Stimulated activated naive CD8-positive, alpha-beta T cell treated with anti-CD3 and anti-CD28 coated beads, Interleukin-15, Interleukin-2, amounts not matched to agents 100 U/mL and 50 U/mL, for 24 hours (primary cell): ENCODE data around the gene GMNC.
"Not testable (repeated sequence)": the region's sequence is repeated elsewhere in the genome, so short reads cannot be mapped to it uniquely, and the experiment has no call there.

ENCODE experiments used
- ATAC-seq: fragments of 150-1000 bp; cut with Tn5 transposase; one replicate; pipeline ENCODE4 v1.10.0; 2021
- DNase-seq: peaks from one replicate; pipeline ENCODE4 v3.0.0; 2021

Gene GMNC, protein sequence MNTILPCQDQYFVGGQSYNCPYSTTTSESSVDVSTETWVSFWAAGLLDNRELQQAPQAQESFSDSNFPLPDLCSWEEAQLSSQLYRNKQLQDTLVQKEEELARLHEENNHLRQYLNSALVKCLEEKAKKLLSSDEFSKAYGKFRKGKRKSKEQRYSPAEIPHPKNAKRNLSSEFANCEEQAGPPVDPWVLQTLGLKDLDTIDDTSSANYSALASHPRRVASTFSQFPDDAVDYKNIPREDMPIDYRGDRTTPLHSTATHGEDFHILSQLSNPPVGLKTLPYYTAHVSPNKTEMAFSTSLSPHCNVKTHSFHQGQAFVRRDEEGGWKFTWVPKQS

DNA sequence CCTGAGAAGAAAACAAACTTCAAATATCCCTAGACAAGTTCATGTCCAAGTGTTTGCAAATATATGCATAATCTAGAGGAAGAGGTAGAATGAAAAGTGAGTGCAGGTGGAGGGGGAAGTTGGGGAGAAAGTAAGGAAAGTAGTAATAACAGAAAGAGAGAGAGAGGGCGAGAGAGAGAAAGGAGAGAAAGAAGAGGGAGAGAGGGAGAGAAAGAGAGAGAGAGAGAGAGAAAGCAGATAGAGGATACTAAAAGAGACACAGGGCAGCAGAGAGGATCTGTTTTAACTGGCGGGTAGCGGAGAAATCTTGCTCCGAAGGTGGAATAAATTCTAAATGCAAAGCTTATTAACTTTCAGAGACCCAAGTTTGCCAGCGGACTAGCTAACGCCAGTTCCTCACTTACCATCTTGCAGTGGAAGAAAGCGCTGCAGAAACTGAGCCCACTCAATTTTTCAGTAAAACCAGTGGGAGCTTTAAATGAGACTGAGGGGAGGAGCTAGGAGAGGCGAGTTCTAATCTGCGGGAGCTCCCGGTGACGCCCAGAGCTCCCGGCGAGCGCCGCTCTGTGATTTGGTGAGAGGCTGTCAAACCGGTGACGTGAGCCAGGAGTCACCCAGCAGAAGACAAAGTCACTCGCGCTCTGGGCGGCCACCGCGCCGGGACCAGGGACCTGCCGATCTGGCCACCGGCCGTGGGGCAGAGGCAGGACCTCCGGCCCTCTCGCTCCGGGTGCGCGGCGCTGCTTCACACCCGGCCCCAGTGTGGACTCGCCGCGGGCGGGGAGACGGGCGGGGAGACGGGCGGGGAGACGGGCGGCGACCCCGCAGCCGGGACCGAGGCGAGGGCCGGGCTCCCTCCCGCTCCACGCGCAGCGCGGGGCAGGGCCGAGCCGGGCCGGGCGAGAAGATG, at the start of gene GMNC:
GMNC (minus strand) TSS at position 486 of the 910 bp plus-strand sequence; CDS start at position 407, 79 bp downstream.
- ATAC-seq: peak; percentile 91
- DNase-seq: peak; percentile 28

DNA sequence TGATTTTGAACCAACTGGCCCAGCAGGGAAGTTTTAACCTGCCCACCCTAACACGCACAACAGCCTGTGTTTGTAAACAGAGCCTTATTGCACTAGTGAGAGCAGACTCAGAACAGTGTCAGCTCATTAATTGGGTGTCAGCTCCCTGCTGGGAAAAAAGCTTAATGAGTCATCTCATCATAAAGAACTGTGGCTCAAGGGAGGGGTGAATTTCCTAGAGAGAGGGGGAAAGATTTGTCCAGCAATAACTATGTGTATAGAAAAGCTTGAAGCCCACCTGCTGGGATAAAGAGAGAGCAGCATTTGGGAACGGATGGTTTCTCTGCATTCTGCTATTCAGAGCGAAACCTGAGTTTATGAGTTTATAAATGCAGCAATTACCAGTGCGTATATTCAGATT, 48.9 kb upstream of the GMNC start:
- no peak for ATAC-seq
- DNase-seq: no peak

DNA sequence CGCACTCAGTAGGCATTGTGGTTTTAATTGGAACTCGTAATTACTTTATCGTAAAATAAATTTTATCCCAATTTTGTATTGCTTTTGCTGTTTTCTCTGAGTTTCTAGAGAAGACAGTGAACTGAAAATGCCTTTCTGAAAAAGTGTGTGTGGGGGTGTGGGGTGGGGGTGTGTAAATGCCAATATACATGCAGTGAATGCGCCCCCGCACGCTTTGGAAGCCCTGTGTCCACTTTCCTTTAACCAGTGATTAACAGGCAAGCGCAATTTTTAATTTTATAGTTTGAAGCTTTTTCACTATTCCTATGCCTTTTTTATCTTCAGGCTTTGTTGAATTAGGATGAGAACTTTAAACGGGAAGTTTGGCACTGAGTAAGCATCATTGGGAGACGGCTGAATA, 47.4 kb upstream of the GMNC start:
- DNase-seq (no peak), ATAC-seq (no peak)

DNA sequence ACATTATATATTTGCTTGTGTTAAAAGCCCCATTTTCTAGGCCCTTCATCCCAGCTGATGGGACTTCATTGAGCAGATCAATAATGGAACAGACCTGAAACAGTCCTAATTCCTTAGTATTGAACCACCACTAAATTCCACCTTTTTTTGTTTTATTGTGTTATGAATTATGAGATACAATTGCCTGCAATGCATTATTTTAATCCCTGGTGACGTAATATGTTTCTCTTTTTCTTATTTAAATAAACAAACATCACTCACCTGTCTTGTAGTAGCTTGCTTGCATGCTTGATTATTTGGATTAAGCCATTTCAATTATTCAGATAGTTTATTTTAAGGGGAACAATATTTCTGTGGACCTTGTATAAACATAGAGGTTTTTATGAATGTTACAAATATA, 40.7 kb upstream of the GMNC start:
- no peak for DNase-seq
- ATAC-seq: no peak

DNA sequence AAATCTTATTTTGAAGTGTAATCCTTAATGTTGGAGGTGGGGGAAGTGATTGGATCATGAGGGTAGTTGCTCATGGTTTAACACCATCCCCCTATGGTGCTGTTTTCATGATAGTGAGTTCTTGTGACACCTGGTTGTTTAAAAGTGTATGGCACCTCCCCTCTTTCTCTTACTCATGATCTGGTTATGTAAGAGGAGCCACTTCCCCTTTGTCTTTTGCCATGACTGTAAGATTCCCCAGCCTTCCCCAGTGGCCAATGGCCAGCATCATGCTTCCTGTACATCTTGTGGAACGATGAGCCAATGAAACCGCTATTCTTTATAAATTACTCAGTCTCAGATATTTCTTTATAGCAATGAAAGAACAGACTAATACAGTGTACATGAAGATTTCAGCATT, 39.8 kb upstream of the GMNC start:
- no peak for ATAC-seq
- no peak for DNase-seq

DNA sequence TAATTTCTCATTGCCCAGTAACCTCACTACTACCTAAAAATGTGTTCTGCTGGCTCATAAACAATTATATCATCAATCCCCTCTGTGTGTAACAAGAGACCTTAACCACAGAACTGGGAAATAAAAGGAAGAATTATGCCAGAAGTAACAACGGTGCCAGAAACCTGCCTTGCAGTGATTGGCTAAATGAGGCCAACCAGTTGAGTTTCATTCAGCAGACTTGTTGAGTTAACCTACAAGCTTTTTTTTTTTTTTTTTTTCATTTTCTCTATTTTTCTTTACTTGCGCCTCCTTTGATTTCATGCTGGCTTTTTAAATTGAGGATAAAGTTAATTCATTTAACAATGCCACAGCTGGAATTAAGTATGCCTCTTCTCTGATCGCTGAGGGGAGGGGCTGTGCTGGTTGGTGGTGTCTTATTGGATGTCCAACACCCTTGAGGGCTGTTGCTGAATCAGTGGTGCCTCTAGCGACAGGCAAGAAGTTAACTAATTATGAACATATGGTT, 30.0 kb upstream of the GMNC start:
- DNase-seq: no peak
- ATAC-seq: no peak

DNA sequence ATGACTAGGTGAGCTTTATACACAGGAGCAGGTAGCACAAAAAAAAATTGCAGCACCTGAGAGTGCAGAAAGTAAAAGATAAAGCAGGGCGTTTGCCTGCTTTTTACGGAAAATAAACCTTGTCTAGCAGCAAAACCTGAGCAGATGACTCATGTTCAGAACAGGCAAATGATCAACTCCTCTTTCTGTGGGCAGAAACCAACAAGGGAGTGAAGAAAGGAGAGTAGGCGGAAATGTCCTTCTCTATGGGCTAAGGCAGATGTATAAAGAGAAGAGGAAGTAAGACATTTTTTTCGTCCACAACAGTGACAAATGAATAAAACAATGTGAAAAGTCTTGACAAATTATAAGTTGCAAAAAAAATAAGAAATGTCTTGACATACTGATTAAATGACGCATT, 24.5 kb upstream of the GMNC start:
- DNase-seq (no peak), ATAC-seq (no peak)

DNA sequence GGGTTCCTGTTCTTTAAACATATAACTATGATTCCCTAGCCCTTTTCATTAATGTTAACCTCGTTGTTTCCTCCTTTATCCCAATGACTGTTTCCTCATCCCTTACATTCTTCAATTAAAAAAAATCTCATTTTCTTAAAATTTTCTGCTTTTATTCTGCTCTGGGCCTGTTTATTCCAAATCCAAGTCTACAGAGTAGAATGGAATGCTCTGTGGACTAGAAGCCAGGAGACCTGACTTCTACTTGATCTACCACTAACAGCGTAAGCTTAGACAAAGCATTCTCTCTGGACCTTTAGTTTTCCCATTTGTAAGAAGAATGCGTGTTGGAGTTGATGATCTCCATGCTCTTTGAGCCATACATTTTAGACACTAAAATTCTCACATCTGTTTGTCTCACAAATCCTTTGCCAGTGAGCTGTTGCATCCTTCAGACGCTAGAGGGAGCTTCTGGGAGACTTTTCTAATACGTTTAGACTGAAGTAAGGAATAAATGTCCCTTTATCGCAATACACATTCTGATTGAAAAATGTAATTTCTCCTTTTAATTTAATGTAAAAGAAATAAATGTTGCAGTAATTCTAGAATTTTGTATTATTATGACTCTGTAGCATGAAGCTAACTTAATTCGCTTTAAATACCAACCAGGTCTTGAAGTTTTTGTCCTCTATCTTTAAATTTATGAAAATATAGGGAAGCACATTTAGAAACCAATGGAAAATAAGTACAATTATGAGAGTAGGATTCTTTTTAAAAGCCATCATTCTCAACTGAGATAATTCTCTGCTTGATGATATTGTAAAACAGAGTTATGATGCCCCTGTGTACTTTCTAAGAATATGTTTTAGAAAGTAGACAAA, 21.7 kb upstream of the GMNC start:
- DNase-seq (peak; percentile 16), ATAC-seq (no peak)

DNA sequence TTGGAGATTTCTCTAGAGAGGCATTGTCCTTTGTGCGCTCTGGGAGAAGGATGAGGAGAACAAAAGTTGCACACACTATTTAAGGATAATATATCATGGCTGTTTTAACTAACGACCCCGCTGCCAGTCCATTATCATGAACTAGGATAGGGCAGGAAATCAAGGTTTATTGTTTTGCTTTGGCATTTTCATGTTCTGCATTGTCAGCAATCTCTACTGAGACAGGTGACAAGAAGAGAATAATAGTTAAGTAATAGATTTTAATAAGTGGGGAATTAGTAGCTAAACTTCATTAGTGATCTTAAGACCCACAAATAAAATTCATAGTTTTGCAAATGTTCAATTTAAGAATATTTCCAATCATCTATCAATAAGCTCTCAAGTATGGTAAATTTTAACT, 20.6 kb upstream of the GMNC start:
- ATAC-seq (no peak), DNase-seq (no peak)

DNA sequence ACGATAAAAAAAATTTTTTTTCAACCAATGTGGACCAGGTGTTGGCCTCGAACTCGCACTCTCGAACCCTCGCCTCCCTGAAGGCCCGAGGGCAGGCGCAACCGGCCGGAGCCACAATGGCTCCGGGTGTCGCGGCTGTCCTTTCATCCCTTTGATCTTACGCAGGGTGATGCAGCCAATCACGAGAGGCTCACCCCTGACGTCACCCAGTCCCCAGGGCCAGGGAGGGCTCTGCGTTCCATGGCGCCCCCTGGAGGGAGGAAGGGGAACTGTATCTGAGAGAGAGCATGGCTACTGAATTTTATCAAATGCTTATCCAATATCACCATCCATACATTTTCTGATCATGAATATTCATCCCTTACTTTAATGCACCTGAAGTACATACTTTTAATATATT, 15.4 kb upstream of the GMNC start:
- DNase-seq (peak; percentile 24), ATAC-seq (no peak)

DNA sequence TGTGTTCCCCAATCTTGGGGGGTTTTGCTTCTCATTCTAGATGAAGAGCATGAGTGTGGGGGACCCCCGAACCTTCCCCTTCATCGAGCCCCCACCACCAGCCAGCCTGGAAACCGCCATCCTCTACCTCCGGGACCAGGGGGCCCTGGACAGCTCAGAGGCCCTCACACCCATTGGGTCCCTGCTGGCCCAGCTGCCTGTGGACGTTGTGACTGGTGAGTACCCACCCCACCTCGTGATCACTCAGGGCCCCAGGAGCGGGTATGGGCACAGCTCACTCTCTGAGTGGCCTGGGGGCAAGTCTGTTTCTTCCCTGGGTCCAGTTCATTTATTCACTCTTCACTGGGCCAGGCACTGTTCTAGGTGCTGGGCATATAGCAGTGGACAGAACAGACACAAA, 13.9 kb upstream of the GMNC start:
- not testable (repeated sequence) for DNase-seq, ATAC-seq

DNA sequence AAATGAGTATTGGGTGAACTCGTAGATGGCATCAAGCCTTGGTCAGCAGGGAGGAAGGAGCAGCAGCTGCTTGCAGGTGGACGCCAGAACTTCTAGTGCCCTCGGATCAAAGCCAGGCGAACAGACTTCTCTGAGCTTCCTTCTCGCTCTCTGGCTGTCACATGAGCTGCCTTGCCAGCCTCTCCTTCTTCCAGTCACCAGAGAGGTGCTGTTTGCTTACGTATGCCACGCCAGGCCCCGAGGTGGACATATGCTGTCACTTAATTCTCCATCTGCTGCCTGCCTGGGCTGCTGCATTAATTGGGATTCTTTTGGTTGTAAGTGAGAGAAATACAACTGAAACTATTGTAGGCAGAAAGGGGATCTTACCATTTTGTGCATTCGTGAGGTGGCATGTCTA, 12.6 kb upstream of the GMNC start:
- ATAC-seq, DNase-seq: not testable (repeated sequence)

DNA sequence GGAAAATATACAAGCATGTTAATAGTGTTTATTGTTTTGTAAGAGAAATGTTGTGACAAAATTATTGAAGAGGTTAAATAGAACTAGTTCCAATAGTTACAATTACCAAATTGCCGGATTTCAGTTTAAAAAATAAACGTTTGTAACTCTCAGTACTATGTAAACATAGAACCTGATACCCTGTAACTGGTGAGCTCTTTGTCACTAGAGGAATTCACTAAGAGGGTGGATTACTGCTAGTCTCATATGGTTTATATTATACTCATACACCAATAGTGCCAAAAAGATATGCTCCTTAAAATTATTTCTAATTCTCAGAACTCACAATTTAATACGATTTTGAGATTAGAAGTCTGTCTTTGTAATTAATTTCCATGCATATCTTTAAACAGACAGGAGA, 7.6 kb upstream of the GMNC start:
- ATAC-seq (no peak), DNase-seq (no peak)

DNA sequence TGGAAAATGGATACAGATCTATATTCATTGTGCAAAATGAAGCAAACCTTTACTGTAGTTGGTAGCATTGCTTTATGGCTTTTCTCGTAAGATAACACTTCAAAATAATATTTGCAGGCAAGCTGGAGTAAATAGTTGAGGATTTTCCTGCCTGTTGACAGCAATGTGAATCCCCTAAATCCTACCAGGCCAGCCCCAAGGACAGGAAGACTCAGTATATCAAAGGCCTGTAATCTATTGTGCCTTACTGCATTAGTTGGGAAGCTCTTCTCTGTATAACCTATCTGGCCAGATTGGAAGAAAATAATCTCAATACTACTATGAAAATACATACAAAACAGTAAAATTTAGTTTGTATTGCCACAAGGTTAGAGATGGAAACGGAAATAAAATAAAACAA, 4.6 kb upstream of the GMNC start:
- ATAC-seq (no peak), DNase-seq (no peak)

DNA sequence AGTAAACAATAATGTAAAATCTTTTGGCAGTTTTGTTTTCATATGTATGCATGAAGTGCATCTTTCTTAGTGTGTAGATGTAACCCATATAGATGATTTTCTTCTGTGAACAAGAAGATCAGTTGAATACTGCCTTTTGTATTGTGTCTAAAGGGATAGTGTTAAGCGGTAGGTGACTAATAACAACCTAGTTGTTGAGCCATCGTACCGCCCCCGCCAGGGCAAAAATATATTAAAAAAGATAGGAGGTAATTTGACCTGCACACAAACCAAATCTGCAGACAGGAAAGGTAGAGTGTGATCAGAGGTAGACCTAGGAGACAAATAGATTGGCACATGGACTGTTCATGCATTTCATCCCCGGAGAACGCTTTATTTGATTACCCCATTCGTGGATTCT, 3.3 kb upstream of the GMNC start:
- no peak for DNase-seq
- no peak for ATAC-seq

DNA sequence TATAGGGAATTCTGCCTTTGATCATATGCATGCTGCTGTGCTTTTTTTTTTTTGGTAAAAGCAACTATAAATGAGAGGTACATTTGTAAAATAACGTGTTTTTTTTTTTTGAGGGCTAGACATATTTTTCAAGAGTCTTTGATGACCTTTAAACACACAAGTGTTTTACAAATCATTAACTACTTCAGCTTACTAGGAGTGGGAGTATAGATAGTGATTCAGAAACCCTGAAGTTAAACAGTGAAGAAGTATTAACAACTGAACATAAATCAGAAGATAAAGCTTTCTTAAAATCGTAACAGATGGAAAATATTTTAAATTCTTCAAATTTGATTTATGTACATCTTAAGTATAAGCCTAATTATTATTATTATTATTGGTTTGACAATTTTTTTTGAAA, 2.9 kb upstream of the GMNC start:
- no peak for ATAC-seq
- no peak for DNase-seq

DNA sequence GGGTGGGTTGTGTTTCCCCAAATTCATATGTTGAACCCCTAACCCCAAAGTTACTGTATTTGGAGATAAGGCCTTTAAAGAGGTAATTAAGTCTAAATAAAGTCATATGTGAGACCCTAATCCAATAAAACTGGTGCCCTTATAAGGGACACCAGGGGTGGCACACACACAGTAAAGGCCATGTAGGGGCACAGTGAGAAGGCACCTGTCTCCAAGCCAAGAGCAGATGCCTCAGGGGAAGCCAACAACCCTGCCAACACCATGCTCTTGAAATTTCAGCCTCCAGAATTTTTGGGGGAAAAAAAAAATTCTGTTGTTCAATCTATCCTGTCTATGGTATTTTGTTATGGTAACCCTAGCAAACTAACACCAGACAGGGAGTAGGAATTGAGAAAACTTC, 1.5 kb upstream of the GMNC start:
- ATAC-seq (no peak), DNase-seq (no peak)

DNA sequence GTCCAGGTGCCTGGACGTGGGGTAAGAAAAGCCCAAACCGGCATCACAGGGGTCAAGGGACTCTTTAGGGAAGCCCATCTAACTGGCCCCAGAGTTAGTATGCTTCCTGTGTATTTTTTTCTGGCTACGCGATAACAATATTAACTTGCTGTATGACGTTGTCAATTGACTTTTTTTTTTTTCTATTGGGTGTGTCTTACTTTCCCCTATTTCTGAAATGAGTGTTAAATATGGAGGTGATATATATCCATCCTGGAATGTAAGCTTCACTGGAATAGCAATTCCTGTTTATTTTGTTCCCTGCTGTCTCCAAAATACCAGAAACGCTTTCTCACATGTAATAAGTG, 598 bp upstream of the GMNC start:
- ATAC-seq (no peak), DNase-seq (no peak)

DNA sequence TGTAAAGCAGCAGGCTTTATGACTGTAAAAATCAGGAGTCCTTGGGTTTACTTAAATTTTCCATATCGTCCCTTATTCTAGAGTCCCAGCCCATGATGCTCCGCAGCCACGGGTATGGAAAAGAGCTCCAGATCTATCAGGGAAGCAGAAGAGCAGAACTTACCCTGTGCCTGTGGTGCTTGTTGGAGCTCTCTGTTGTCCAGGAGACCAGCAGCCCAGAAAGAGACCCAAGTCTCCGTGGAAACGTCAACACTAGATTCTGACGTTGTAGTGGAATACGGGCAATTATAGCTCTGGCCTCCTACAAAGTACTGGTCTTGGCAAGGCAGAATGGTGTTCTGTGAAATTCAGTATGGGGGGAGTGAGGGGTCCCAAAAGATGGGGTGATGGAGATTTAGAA, 2.0 kb downstream of the GMNC start:
- DNase-seq (no peak), ATAC-seq (no peak)

DNA sequence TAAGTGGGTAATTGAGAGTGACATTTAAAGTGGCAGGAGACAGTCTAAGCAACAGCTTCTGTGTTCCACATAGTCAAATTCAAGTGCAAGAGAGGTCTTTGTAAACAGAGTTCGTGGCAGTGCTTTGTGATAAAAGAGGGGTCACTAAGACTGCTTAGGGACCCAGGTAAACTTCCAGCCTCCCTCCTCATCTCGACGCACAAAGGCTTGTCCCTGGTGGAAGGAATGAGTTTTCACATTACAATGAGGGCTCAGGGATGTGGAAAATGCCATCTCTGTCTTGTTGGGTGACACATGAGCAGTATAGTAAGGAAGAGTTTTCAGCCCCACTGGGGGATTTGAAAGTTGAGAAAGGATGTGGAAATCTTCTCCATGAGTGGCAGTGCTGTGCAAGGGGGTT, 7.3 kb downstream of the GMNC start:
- ATAC-seq: no peak
- no peak for DNase-seq

DNA sequence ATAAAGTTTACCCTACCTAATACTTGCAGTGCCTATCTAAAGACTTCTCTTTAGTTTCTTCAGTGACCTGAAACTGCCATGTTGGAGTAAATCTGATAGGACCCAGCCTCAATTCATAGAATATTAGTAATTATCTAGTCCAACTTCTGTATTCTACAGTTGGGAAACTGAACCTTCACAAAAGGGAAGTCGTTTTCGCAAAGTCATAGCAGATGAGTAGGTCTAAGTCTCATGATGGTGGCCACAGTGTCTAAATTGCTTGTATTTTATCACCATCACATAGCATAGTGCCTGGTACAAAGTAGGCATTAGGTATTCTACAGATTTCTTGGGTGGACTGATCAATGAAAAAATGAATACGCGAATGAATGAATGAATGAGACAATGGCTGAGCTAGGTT, 8.4 kb downstream of the GMNC start:
- ATAC-seq (no peak), DNase-seq (no peak)

DNA sequence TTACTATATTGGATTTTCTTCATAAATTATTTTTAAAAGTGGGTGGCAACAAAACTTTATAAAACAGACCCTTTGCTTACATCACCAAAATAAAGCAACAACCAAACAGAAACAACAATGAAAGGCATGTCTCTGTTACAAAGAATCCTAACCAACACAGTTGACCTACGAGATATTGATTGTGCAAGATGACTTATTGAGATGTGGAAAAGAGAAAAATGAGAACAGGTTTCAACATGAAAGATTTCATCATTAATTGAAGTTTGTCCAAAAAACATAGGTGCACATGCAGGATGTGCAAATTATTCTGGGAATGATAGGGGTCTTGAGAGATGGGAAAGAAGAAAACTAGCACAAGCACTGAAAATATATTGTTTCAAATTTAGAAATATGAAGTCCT, 9.0 kb downstream of the GMNC start:
- no peak for DNase-seq
- no peak for ATAC-seq

DNA sequence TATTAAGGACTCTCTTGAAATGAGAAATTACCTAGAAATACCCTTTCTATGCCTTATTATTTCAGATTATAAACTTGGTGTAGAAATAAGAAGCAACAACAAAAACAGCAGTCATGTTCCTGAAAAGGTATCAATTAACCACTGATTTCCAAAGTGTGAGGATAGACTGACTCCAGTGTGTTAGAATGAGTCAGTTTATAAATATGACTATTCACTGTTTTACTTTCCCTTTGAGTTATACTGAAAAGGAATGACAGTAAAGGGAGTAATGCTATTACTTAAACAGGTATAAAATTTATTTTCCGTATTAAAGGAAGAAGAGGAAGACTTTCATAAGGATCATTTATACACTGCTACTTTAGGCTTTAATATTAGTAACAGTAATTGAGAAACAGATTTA, 12.9 kb downstream of the GMNC start:
- DNase-seq (no peak), ATAC-seq (no peak)
